H9 (cell line): ENCODE results near the gene AHNAK. TPM values are rescaled to one million over a fixed set of nuclear protein-coding genes. Genes with fewer than 3 reads are reported as not detected.

Source experiments
- DNase-seq: peaks from one replicate; pipeline ENCODE4 v3.0.0-alpha.2; 2017
- H2AFZ ChIP-seq: one replicate; pipeline ENCODE4 v1.6.1; 2013; ENCODE audit warnings: mild to moderate bottlenecking, low read length, control low read depth, moderate library complexity
- H2AK5ac ChIP-seq: 2 replicates; pipeline ENCODE4 v1.6.1; 2013; ENCODE audit warnings: low read length, control low read depth, mixed read lengths; ENCODE audit not compliant: insufficient read length
- H2BK120ac ChIP-seq: one replicate; pipeline ENCODE4 v1.6.1; 2013; ENCODE audit warnings: low read depth, mild to moderate bottlenecking, low read length, control low read depth, inconsistent platforms; ENCODE audit not compliant: poor library complexity, severe bottlenecking
- H2BK12ac ChIP-seq: 2 replicates; pipeline ENCODE4 v1.6.1; 2013; ENCODE audit warnings: low read length, control low read depth, mixed read lengths, low read depth; ENCODE audit not compliant: insufficient read length
- H2BK15ac ChIP-seq: 2 replicates; pipeline ENCODE4 v1.6.1; 2013; ENCODE audit warnings: low read depth, low read length, control low read depth
- H2BK20ac ChIP-seq: one replicate; pipeline ENCODE4 v1.6.1; 2013; ENCODE audit warnings: low read depth, mild to moderate bottlenecking, low read length, control low read depth, inconsistent platforms; ENCODE audit not compliant: poor library complexity, severe bottlenecking
- H2BK5ac ChIP-seq: 2 replicates; pipeline ENCODE4 v1.6.1; 2013; ENCODE audit warnings: low read length, control low read depth, mixed read lengths; ENCODE audit not compliant: insufficient read length
- H3K14ac ChIP-seq: 2 replicates; pipeline ENCODE4 v1.6.1; 2013; ENCODE audit warnings: low read length, control low read depth; ENCODE audit not compliant: insufficient read depth
- H3K18ac ChIP-seq: 2 replicates; pipeline ENCODE4 v1.6.1; 2013; ENCODE audit warnings: low read depth, mild to moderate bottlenecking, mixed read lengths, low read length, control low read depth; ENCODE audit not compliant: insufficient read length
- H3K23ac ChIP-seq: 2 replicates; pipeline ENCODE4 v1.6.1; 2013; ENCODE audit warnings: low read length, control low read depth, mixed read lengths, low read depth; ENCODE audit not compliant: insufficient read length
- H3K23me2 ChIP-seq: 2 replicates; pipeline ENCODE4 v1.6.1; 2013; ENCODE audit warnings: low read depth, mild to moderate bottlenecking, mixed read lengths, low read length, control low read depth; ENCODE audit not compliant: insufficient read length, poor library complexity, severe bottlenecking
- H3K27ac ChIP-seq: 2 replicates; pipeline ENCODE4 v1.5.1; 2013; ENCODE audit warnings: low read length, control low read depth, mixed read lengths, low read depth; ENCODE audit not compliant: insufficient read length
- H3K27me3 ChIP-seq: 2 replicates; pipeline ENCODE4 v1.6.1; 2013; ENCODE audit warnings: low read length, control low read depth, inconsistent platforms; ENCODE audit not compliant: insufficient read depth
- H3K4ac ChIP-seq: 2 replicates; pipeline ENCODE4 v1.6.1; 2013; ENCODE audit warnings: low read depth, mild to moderate bottlenecking, control low read depth, inconsistent platforms, low read length, moderate library complexity
- H3K4me1 ChIP-seq: 2 replicates; pipeline ENCODE4 v1.6.1; 2013; ENCODE audit warnings: low read length, control low read depth, inconsistent platforms; ENCODE audit not compliant: insufficient read depth
- H3K4me2 ChIP-seq: 2 replicates; pipeline ENCODE4 v1.6.1; 2013; ENCODE audit warnings: low read length, control low read depth, mixed read lengths; ENCODE audit not compliant: insufficient read length, insufficient read depth
- H3K56ac ChIP-seq: 2 replicates; pipeline ENCODE4 v1.6.1; 2013; ENCODE audit warnings: low read depth, mild to moderate bottlenecking, mixed read lengths, low read length, control low read depth; ENCODE audit not compliant: insufficient read length
- H3K79me1 ChIP-seq: 2 replicates; pipeline ENCODE4 v1.6.1; 2013; ENCODE audit warnings: low read depth, mild to moderate bottlenecking, moderate library complexity, low read length, control low read depth, inconsistent platforms; ENCODE audit not compliant: insufficient read depth, poor library complexity, severe bottlenecking
- H3K79me2 ChIP-seq: 2 replicates; pipeline ENCODE4 v1.6.1; 2013; ENCODE audit warnings: low read length, control low read depth, inconsistent platforms; ENCODE audit not compliant: insufficient read depth
- H3K9ac ChIP-seq: 2 replicates; pipeline ENCODE4 v1.6.1; 2013; ENCODE audit warnings: low read length, control low read depth, mixed read lengths; ENCODE audit not compliant: insufficient read length; ENCODE audit errors: extremely low read depth
- H3K9me3 ChIP-seq: one replicate; pipeline ENCODE4 v1.6.1; 2013; ENCODE audit warnings: low read depth, low read length, inconsistent platforms; ENCODE audit not compliant: control insufficient read depth
- H3T11ph ChIP-seq: one replicate; pipeline ENCODE4 v1.6.1; 2013; ENCODE audit warnings: mild to moderate bottlenecking, low read length, control low read depth, inconsistent platforms
- H4K20me1 ChIP-seq: one replicate; pipeline ENCODE4 v1.6.1; 2013; ENCODE audit not compliant: control insufficient read depth, insufficient read length, insufficient read depth
- H4K5ac ChIP-seq: 2 replicates; pipeline ENCODE4 v1.6.1; 2013; ENCODE audit warnings: low read depth, mild to moderate bottlenecking, mixed read lengths, low read length, control low read depth; ENCODE audit not compliant: insufficient read length
- H4K8ac ChIP-seq: replicated peaks from 2 replicates; pipeline ENCODE4 v1.6.1; 2013; ENCODE audit warnings: low read length, control low read depth, mixed read lengths, low read depth; ENCODE audit not compliant: insufficient read length
- H4K91ac ChIP-seq: 2 replicates; pipeline ENCODE4 v1.6.1; 2013; ENCODE audit warnings: low read depth, mild to moderate bottlenecking, moderate library complexity, mixed read lengths, low read length, control low read depth; ENCODE audit not compliant: insufficient read length
- H3K27ac Mint-ChIP-seq, 3 experiments: 2 replicates in 2 of 3; 3 replicates in 1 of 3; pipeline ENCODE4 v1.8.0; 2020 to 2021; ENCODE audit warnings: mixed read lengths in 3 of 3, mild to moderate bottlenecking in 1 of 3, moderate library complexity in 1 of 3
- H3K27me3 Mint-ChIP-seq: 2 replicates; pipeline ENCODE4 v1.8.0; 2021; ENCODE audit warnings: low read depth, mild to moderate bottlenecking, moderate library complexity, mixed read lengths
- H3K36me3 Mint-ChIP-seq, 3 experiments: 2 replicates in 2 of 3; 3 replicates in 1 of 3; pipeline ENCODE4 v1.8.0; 2020 to 2021; ENCODE audit warnings: low read depth in 3 of 3, mixed read lengths in 3 of 3; ENCODE audit not compliant: insufficient read depth in 1 of 3
- H3K4me1 Mint-ChIP-seq, 2 experiments: 2 replicates each; pipeline ENCODE4 v1.8.0; 2020; ENCODE audit warnings: mixed read lengths in 2 of 2
- H3K4me3 Mint-ChIP-seq, 2 experiments: 2 replicates in 1 of 2; 3 replicates in 1 of 2; pipeline ENCODE4 v1.8.0; 2020 to 2021; ENCODE audit warnings: mild to moderate bottlenecking in 2 of 2, mixed read lengths in 2 of 2, moderate library complexity in 1 of 2
- H3K9me3 Mint-ChIP-seq, 2 experiments: 2 replicates in 1 of 2; 3 replicates in 1 of 2; pipeline ENCODE4 v1.8.0; 2020; ENCODE audit warnings: mild to moderate bottlenecking in 2 of 2, mixed read lengths in 2 of 2, moderate library complexity in 1 of 2
- CTCF ChIP-seq: fragments of 200-600 bp; sonication (generic); conservative IDR thresholded peaks from 3 replicates; pipeline ENCODE4 v1.8.0; 2021; ENCODE audit warnings: antibody characterized with exemption, mild to moderate bottlenecking
- WGBS: extraction: QIAGEN DNeasy Blood & Tissue Kit; methylation state at CpG from one replicate; pipeline ENCODE4 v1.1.7; 2013; ENCODE audit warnings: missing lambda C conversion rate, low lambda C conversion rate, mixed read lengths; ENCODE audit not compliant: insufficient read length; ENCODE audit errors: extremely low coverage; 5-methylcytosine and 5-hydroxymethylcytosine counted together
- total RNA-seq: library from RNA; stranded (reverse); gene quantifications from 2 replicates; pipeline ENCODE4 v1.2.1, GENCODE V29; 2021

Gene AHNAK
- total RNA-seq, 1 experiment from 2014 or later: 15.2 TPM

GRCh38 chr11:62482753-62483152 is 63.9 kb downstream of the AHNAK start:
- no CpG with 5 or more reads among the region's 6 CpGs for WGBS
- H2BK15ac ChIP-seq: no peak overlapping the region
- H3K4me3 Mint-ChIP-seq: no peak overlapping the region
- no peak overlapping the region for H2BK120ac ChIP-seq
- H3K4me1 Mint-ChIP-seq: peaks cover 8 to 20% of the 10 kb centered on the region in 2 experiments
- H3K27me3 ChIP-seq: no peaks in the 10 kb centered on the region
- TF ChIP-seq CTCF: no peak
- no peaks in the 10 kb centered on the region for H3K23me2 ChIP-seq
- no peak overlapping the region for H3K4ac ChIP-seq
- H2BK20ac ChIP-seq: no peak overlapping the region
- no peak overlapping the region for H2BK12ac ChIP-seq
- no peak overlapping the region for H3K4me2 ChIP-seq
- no peak overlapping the region for H3K18ac ChIP-seq
- H3K9ac ChIP-seq: no peak overlapping the region
- no peaks in the 10 kb centered on the region for H3K79me1 ChIP-seq
- no peak overlapping the region for H3K27ac ChIP-seq
- no peak overlapping the region for H2AK5ac ChIP-seq
- no peaks in the 10 kb centered on the region; the same call in 1 of the 2 replicates for H3K27me3 Mint-ChIP-seq
- no peak for DNase-seq
- H4K5ac ChIP-seq: no peak overlapping the region
- H2AFZ ChIP-seq: no peak overlapping the region
- no peaks in the 10 kb centered on the region for H3K4me1 ChIP-seq
- H3K9me3 ChIP-seq: no peaks in the 10 kb centered on the region
- no peak overlapping the region for H2BK5ac ChIP-seq
- H3K27ac Mint-ChIP-seq: 0 out of 7 replicates have a peak overlapping the region, but pooled peaks of 1 of the 3 experiments have one; percentile 10
- no peaks in the 10 kb centered on the region for H4K20me1 ChIP-seq
- no peaks in the 10 kb centered on the region for H3K79me2 ChIP-seq
- no peak overlapping the region for H4K8ac ChIP-seq
- no peak overlapping the region for H3K14ac ChIP-seq
- no peaks in the 10 kb centered on the region for H3K36me3 Mint-ChIP-seq
- H3K56ac ChIP-seq: no peak overlapping the region
- H3T11ph ChIP-seq: no peak overlapping the region
- no peak overlapping the region for H4K91ac ChIP-seq
- no peak overlapping the region for H3K23ac ChIP-seq
- no peaks in the 10 kb centered on the region for H3K9me3 Mint-ChIP-seq
